A549 (cell line): ENCODE measurements around the gene TNFRSF21. TPM values are rescaled to one million over a fixed set of nuclear protein-coding genes. Genes with fewer than 3 reads are reported as not detected.

ENCODE experiments used
- ATAC-seq, 2 experiments: fragments of 200-7000 bp in 1 of 2; fragments of >200 bp in 1 of 2; cut with Nextera tagmentation in 1 of 2; cut with Tn5 transposase in 1 of 2; 3 replicates each; pipeline versions ENCODE4 v1.8.0 to v1.9.1; 2018 to 2020; ENCODE audit warnings: mild to moderate bottlenecking in 1 of 2, moderate library complexity in 1 of 2
- CTCF ChIA-PET: fragments of 300-600 bp; sonication (Branson Sonifier 250); formaldehyde crosslinking; extraction: SDS; loops from one replicate; lab custom pipeline; 2021; ENCODE audit warnings: antibody characterized with exemption, inconsistent platforms; lab: Yijun Ruan, JAX
- POLR2A ChIA-PET: fragments of 350-600 bp; formaldehyde crosslinking; extraction: SDS; loops from one replicate; lab custom pipeline; 2021; ENCODE audit warnings: antibody characterized with exemption, inconsistent platforms; lab: Yijun Ruan, JAX
- DNase-seq, 2 experiments: peaks; one replicate each; pipeline versions ENCODE4 v3.0.0 to v3.0.0-alpha.2; 2011 to 2016; ENCODE audit warnings: low read depth in 1 of 2, low spot score in 1 of 2
- FAIRE-seq: peaks from 2 replicates; lab custom pipeline; 2011; peaks lifted over from hg19 to GRCh38; lab: Jason Lieb, UNC
- H3K27ac ChIP-seq, 2 experiments: fragments of >200 bp; sonication (Bioruptor Twin); formaldehyde crosslinking; 3 replicates each; pipeline ENCODE4 v1.5.1; 2016 to 2017
- H3K4me1 ChIP-seq: fragments of >200 bp; sonication (Bioruptor Twin); formaldehyde crosslinking; 3 replicates; pipeline ENCODE4 v1.6.1; 2016
- H3K4me2 ChIP-seq: fragments of >200 bp; sonication (Bioruptor Twin); formaldehyde crosslinking; 3 replicates; pipeline ENCODE4 v1.6.1; 2016
- H3K4me3 ChIP-seq: fragments of >200 bp; sonication (Bioruptor Twin); formaldehyde crosslinking; 3 replicates; pipeline ENCODE4 v1.5.1; 2016
- H3K9me3 ChIP-seq: fragments of >200 bp; sonication (Bioruptor Twin); formaldehyde crosslinking; 3 replicates; pipeline ENCODE4 v1.6.1; 2016
- CBX2 ChIP-seq: fragments of 200-600 bp; sonication (generic); IDR thresholded peaks from 2 replicates; pipeline ENCODE4 v1.6.1; 2016; ENCODE audit warnings: low read depth, mild to moderate bottlenecking, borderline replicate concordance
- CBX8 ChIP-seq: fragments of 200-600 bp; sonication (generic); IDR thresholded peaks from 2 replicates; pipeline ENCODE4 v1.6.1; 2016
- CEBPB ChIP-seq, 2 experiments: fragments of >200 bp in 1 of 2; sonication (Bioruptor Twin) in 1 of 2; formaldehyde crosslinking in 1 of 2; IDR thresholded peaks; 2 replicates each; pipeline ENCODE4 v1.6.1; 2012 to 2016
- CHD4 ChIP-seq: fragments of 200-600 bp; sonication (generic); IDR thresholded peaks from 2 replicates; pipeline ENCODE4 v1.6.1; 2016; ENCODE audit warnings: antibody characterized with exemption, mild to moderate bottlenecking, borderline replicate concordance
- EHF ChIP-seq: fragments of 250-450 bp; sonication (Bioruptor Pico); IDR thresholded peaks from 2 replicates; pipeline ENCODE4 v1.5.0; 2020; ENCODE audit warnings: mild to moderate bottlenecking
- EP300 ChIP-seq, 2 experiments: fragments of >200 bp; sonication (Bioruptor Twin); formaldehyde crosslinking; IDR thresholded peaks; 2 replicates in 1 of 2; 3 replicates in 1 of 2; pipeline ENCODE4 v1.6.1; 2016 to 2017
- ESRRA ChIP-seq: fragments of 150-350 bp; IDR thresholded peaks from 2 replicates; pipeline ENCODE4 v1.6.1; 2014; ENCODE audit warnings: mild to moderate bottlenecking, low read length, borderline replicate concordance
- GATA3 ChIP-seq: IDR thresholded peaks from 2 replicates; pipeline ENCODE4 v1.6.1; 2012; ENCODE audit warnings: borderline replicate concordance
- HDAC2 ChIP-seq: fragments of 200-600 bp; sonication (generic); IDR thresholded peaks from 2 replicates; pipeline ENCODE4 v1.6.1; 2016
- HES2 ChIP-seq: fragments of >200 bp; sonication (Bioruptor Twin); formaldehyde crosslinking; IDR thresholded peaks from 2 replicates; pipeline ENCODE4 v1.6.1; 2016
- HEYL ChIP-seq: fragments of 250-450 bp; sonication (Bioruptor Pico); IDR thresholded peaks from 2 replicates; pipeline ENCODE4 v1.8.0; 2021; ENCODE audit warnings: mild to moderate bottlenecking, moderate library complexity
- HMGXB4 ChIP-seq: fragments of 250-450 bp; sonication (Bioruptor Pico); IDR thresholded peaks from 2 replicates; pipeline ENCODE4 v1.5.0; 2021; ENCODE audit warnings: mild to moderate bottlenecking, moderate library complexity, borderline replicate concordance
- HOXB13 ChIP-seq: fragments of 250-450 bp; sonication (Bioruptor Pico); IDR thresholded peaks from 2 replicates; pipeline ENCODE4 v1.5.0; 2020; ENCODE audit warnings: low read depth, mild to moderate bottlenecking, moderate library complexity
- JUN ChIP-seq, 2 experiments: fragments of >200 bp; sonication (Bioruptor Twin); formaldehyde crosslinking; IDR thresholded peaks; 2 replicates in 1 of 2; 3 replicates in 1 of 2; pipeline ENCODE4 v1.6.1; 2016 to 2017
- MYC ChIP-seq: IDR thresholded peaks from 2 replicates; pipeline ENCODE4 v1.6.1; 2012; ENCODE audit warnings: mild to moderate bottlenecking, inconsistent platforms, low read length, improper control_type of control experiment, borderline replicate concordance
- NFE2L2 ChIP-seq: fragments of 150-350 bp; conservative IDR thresholded peaks from 2 replicates; pipeline ENCODE4 v1.6.1; 2014; ENCODE audit warnings: low read length
- POLR2AphosphoS2 ChIP-seq: conservative IDR thresholded peaks from 2 replicates; pipeline ENCODE4 v1.6.1; 2012; ENCODE audit warnings: low read length, improper control_type of control experiment, inconsistent platforms
- RAD21 ChIP-seq, 2 experiments: fragments of >200 bp in 1 of 2; sonication (Bioruptor Twin) in 1 of 2; formaldehyde crosslinking in 1 of 2; IDR thresholded peaks in 1 of 2; conservative IDR thresholded peaks in 1 of 2; 2 replicates in 1 of 2; 3 replicates in 1 of 2; pipeline ENCODE4 v1.6.1; 2012 to 2018; ENCODE audit warnings: inconsistent platforms in 1 of 2
- RCOR1 ChIP-seq: fragments of 150-350 bp; IDR thresholded peaks from 2 replicates; pipeline ENCODE4 v1.6.1; 2014; ENCODE audit warnings: antibody characterized with exemption, low read length, low read depth
- REST ChIP-seq: fragments of 200-600 bp; sonication (generic); IDR thresholded peaks from 2 replicates; pipeline ENCODE4 v1.6.1; 2016; ENCODE audit warnings: antibody characterized with exemption, mild to moderate bottlenecking, moderate library complexity
- RNF2 ChIP-seq: fragments of 200-600 bp; sonication (generic); IDR thresholded peaks from 2 replicates; pipeline ENCODE4 v1.6.1; 2016; ENCODE audit warnings: low read depth, mild to moderate bottlenecking, antibody characterized with exemption, moderate library complexity, borderline replicate concordance
- SMC3 ChIP-seq: fragments of >200 bp; sonication (Bioruptor Twin); formaldehyde crosslinking; IDR thresholded peaks from 3 replicates; pipeline ENCODE4 v1.6.1; 2018; ENCODE audit warnings: inconsistent platforms
- TFCP2L1 ChIP-seq: fragments of 250-450 bp; sonication (Bioruptor Pico); IDR thresholded peaks from 2 replicates; pipeline ENCODE4 v1.5.0; 2021; ENCODE audit warnings: mild to moderate bottlenecking
- TP53 ChIP-seq: fragments of 250-450 bp; sonication (Bioruptor Pico); IDR thresholded peaks from 2 replicates; pipeline ENCODE4 v1.5.0; 2021; ENCODE audit warnings: mild to moderate bottlenecking, moderate library complexity
- WGBS: methylation state at CpG from one replicate; pipeline ENCODE4 v1.1.6; 2017; ENCODE audit errors: missing lambda C conversion rate; 5-methylcytosine and 5-hydroxymethylcytosine counted together
- polyA plus RNA-seq, 4 experiments: library from polyadenylated mRNA; depleted of rRNA in 3 of 4; stranded (reverse); fragments of >200 nt; fragmentation: RNase III in 1 of 4; extraction: RNeasy Plus Mini Kit Qiagen cat#74134 plus additional on column Dnase treatment in 1 of 4; gene quantifications; 2 replicates in 3 of 4; 3 replicates in 1 of 4; pipeline ENCODE4 v1.2.3, GENCODE V29; 2011 to 2017

The TNFRSF21 gene
- polyA plus RNA-seq, 2 of the 4 experiments (the other 2 are of a cell fraction): 14.1 to 15.6 TPM

- H3K4me3 ChIP-seq: no peak overlapping the region
- 88% methylated on average over 4 of the region's 4 CpGs for WGBS
- no peak overlapping the region for H3K27ac ChIP-seq
- no peak for DNase-seq
- peaks cover 23% of the 10 kb centered on the region for H3K4me1 ChIP-seq
- ChIA-PET CTCF (no interaction called here), POLR2A (no interaction called here)
- no peak for FAIRE-seq
- TF ChIP-seq NFE2L2 (no peak), EP300 (IDR thresholded peaks at IDR 0.05) (no peak)
- H3K9me3 ChIP-seq: no peaks in the 10 kb centered on the region
- H3K4me2 ChIP-seq: no peak overlapping the region
- no peak for ATAC-seq
Observed at GRCh38 chr6:47292027-47292426, 17.7 kb downstream of the TNFRSF21 start.

- POLR2A ChIA-PET: no interaction called here
- 93% methylated on average over 7 of the region's 7 CpGs for WGBS
- Histone ChIP-seq H3K4me2 (no peak overlapping the region), H3K4me3 (no peak overlapping the region), H3K27ac (no peak overlapping the region), H3K4me1 (peaks cover 23% of the 10 kb centered on the region)
- DNase-seq (no peak), ATAC-seq (no peak)
- CTCF ChIA-PET: interaction anchor here (1.1 to 1.8 kb wide), 2 partner anchors 37 to 192 kb away, joined by 3 to 4 read pairs; no protein-coding TSS in a partner anchor
- no peak for TF ChIP-seq RAD21 (conservative IDR thresholded peaks at IDR 0.05 in 1 of 2, IDR thresholded peaks at IDR 0.05 in 1 of 2)
- TF ChIP-seq, all 56 proteins: peak for 0
- FAIRE-seq: no peak
- H3K9me3 ChIP-seq: no peaks in the 10 kb centered on the region
Observed at GRCh38 chr6:47290124-47290834, 19.4 kb downstream of the TNFRSF21 start.

- 63% methylated on average over 7 of the region's 7 CpGs for WGBS
- TF ChIP-seq HOXB13: no peak
- no peak for TF ChIP-seq TP53 (CRISPR knock-in tag)
- TF ChIP-seq RNF2: no peak
- TF ChIP-seq TFCP2L1 (CRISPR knock-in tag): no peak
- TF ChIP-seq CBX2: no peak
- TF ChIP-seq CBX8: no peak
- no peak for TF ChIP-seq RCOR1
- TF ChIP-seq HDAC2: no peak
- TF ChIP-seq POLR2AphosphoS2: no peak
- TF ChIP-seq CEBPB (IDR thresholded peaks at IDR 0.05): no peak
- TF ChIP-seq SMC3: no peak
- no peak for TF ChIP-seq EHF
- ATAC-seq (peak in 1 of 2 experiments; percentile 46; a peak in 2 of 6 replicates), FAIRE-seq (no peak), DNase-seq (no peak)
- Histone ChIP-seq H3K27ac (no peak overlapping the region), H3K4me2 (no peak overlapping the region), H3K9me3 (no peaks in the 10 kb centered on the region), H3K4me1 (peaks cover 23% of the 10 kb centered on the region), H3K4me3 (no peak overlapping the region)
- ChIA-PET CTCF (interaction anchor here (0.8 to 1.0 kb wide), 3 partner anchors 9 to 186 kb away, joined by 3 to 4 read pairs (median 4); no protein-coding TSS in a partner anchor), POLR2A (no interaction called here)
Observed at GRCh38 chr6:47288267-47289090, 21.2 kb downstream of the TNFRSF21 start.

- no peak overlapping the region for H3K4me3 ChIP-seq
- no peak overlapping the region for H3K27ac ChIP-seq
- DNase-seq (no peak), FAIRE-seq (no peak), ATAC-seq (no peak)
- peaks cover 17% of the 10 kb centered on the region for H3K4me1 ChIP-seq
- H3K9me3 ChIP-seq: no peaks in the 10 kb centered on the region
- H3K4me2 ChIP-seq: no peak overlapping the region
- POLR2A ChIA-PET: no interaction called here
- 96% methylated on average over 7 of the region's 7 CpGs for WGBS
- CTCF ChIA-PET: no interaction called here
- no peak for TF ChIP-seq CHD4
- TF ChIP-seq HEYL (CRISPR knock-in tag): no peak
- TF ChIP-seq SMC3: no peak
- TF ChIP-seq JUN (IDR thresholded peaks at IDR 0.05): no peak
- no peak for TF ChIP-seq GATA3
- TF ChIP-seq HES2: no peak
- TF ChIP-seq REST: no peak
- no peak for TF ChIP-seq MYC
- TF ChIP-seq ESRRA: no peak
- no peak for TF ChIP-seq HMGXB4 (CRISPR knock-in tag)
Observed at GRCh38 chr6:47286301-47286700, 23.4 kb downstream of the TNFRSF21 start.
